Measurements from ENCODE around the gene SVIL. TPM values are rescaled to one million over a fixed set of nuclear protein-coding genes. Genes with fewer than 3 reads are reported as not detected.
"Not testable (repeated sequence)": the region's sequence is repeated elsewhere in the genome, so short reads cannot be mapped to it uniquely, and the experiment has no call there.

Gene SVIL
- total RNA-seq, 2 donors from 2014 or later, result 12.2 to 14.2 TPM

DNA sequence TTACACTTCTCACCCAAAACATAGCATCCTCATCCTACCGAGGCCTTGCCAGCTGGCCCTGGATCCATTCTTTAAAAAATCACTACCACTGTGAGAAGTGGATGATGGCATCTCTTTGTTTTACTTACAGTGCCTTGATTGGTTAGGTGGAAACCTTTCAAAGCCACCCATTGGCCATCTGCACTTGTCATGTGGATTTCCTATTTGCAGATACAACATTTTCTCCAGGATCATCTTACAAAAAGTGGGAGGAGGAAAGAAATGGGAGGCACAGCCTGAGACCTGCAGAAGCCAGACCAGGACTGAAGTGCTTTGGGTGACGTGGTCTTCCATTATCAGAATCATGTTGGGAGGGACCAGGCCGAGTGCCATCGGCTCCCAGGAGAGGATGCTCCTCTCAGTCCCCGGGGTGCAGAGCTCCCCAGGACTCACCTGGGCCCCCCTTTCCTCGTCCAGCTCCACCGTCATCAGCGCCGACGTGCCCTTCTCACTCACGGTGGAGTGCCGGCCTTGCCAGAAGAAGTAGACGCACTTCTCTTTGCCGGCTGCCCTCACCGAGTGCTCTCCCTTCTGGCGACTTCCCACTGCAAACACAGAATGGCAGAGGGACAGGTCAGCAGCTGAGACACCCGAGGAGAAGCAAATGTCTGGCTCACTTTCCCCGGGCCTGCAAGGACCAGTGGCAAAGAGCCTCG lies 161.2 kb downstream of the SVIL start:
- no peak for ATAC-seq (replicated peaks in 1 of 2)
- Mint-ChIP-seq H3K9me3 (no peaks in the 10 kb centered on the region), H3K36me3 (ENCODE audit: insufficient read depth in 2 of 2) (peaks cover 2 to 4% of the 10 kb centered on the region in 2 donors), H3K27ac (no peak overlapping the region), H3K4me1 (ENCODE audit: low read depth) (peaks cover 25% of the 10 kb centered on the region), H3K4me3 (no peak overlapping the region), H3K27me3 (ENCODE audit: low read depth) (no peaks in the 10 kb centered on the region)
- DNase-seq, result no peak

DNA sequence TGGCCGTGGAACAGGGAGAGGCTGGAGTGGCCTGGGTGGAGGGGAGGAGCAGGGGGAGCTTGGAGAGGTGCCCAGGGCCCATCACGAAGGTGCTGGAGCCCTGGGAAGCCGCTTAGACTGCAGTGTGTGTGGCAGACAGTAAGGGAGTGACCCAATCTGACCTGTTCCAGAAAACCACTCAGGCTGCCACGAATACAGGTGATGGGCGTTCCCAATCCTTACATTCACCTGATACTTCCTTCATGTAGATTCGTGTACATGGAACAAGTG lies 161.7 kb downstream of the SVIL start:
- Mint-ChIP-seq H3K27ac (no peak overlapping the region), H3K27me3 (ENCODE audit: low read depth) (no peaks in the 10 kb centered on the region), H3K36me3 (ENCODE audit: insufficient read depth in 2 of 2) (peaks cover 2 to 4% of the 10 kb centered on the region in 2 donors), H3K4me1 (ENCODE audit: low read depth) (peaks cover 25% of the 10 kb centered on the region), H3K9me3 (no peaks in the 10 kb centered on the region), H3K4me3 (no peak overlapping the region)
- no peak for ATAC-seq (replicated peaks in 1 of 2)
- no peak for DNase-seq

DNA sequence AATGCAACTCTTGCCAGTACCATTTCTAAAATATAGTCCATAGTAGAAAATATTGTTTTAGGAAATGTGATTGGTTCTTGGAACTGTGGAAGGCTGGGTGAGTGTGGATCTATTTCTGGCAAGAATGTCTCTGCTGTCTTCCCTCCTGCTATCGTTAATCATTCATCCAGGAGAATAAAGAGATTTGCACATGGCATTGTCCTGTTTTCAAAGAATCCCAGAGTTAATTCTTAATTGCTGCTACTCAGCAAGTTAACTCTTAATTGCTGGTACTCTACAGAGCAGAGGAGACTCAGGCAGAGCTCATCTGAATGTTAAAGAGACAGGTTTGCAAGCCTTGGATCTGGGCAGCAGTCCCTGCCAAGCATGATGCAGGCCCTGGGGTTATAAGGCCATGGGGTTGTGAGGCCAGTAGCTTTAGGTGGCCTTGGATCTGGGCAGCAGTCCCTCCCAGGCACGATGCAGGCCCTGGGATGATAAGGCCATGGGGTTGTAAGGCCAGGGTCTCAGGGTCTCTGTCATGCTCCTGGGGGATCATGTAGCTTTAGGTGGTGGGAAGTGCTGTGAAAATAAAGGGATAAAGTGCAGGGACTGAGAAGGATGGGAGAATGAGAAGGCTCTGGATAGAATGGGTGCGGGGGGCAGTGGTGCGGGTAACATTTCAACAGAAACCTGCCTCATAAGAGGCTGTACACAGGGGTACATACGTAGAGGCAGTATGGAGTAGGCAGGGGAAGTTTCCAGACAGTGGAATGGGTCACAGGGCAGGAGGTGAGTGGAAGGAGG lies 162.3 kb downstream of the SVIL start:
- H3K9me3 Mint-ChIP-seq, result no peaks in the 10 kb centered on the region
- ATAC-seq (replicated peaks in 1 of 2) (no peak), DNase-seq (no peak)
- no peak overlapping the region for H3K4me3 Mint-ChIP-seq
- H3K36me3 Mint-ChIP-seq (ENCODE audit: insufficient read depth in 2 of 2), result peaks cover 2 to 6% of the 10 kb centered on the region in 2 donors
- no peaks in the 10 kb centered on the region for H3K27me3 Mint-ChIP-seq (ENCODE audit: low read depth)
- H3K27ac Mint-ChIP-seq, result no peak overlapping the region
- H3K4me1 Mint-ChIP-seq (ENCODE audit: low read depth), result peaks cover 25% of the 10 kb centered on the region

DNA sequence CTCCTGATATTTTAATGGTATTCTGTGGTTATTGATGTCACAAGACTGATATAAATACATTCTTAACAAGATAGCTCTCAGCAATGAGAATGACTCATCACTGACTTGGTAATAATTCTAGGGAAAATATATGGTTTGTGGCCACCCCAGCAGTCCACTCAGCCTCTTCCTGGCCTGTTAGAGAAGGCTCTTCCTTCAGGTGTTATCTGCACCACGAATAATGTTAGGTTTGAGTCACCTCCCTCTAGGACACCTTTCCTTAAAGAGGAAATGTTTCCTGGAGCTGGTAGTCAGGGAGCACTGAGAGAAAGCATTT lies 163.3 kb downstream of the SVIL start:
- no peaks in the 10 kb centered on the region for H3K9me3 Mint-ChIP-seq
- H3K4me3 Mint-ChIP-seq, result no peak overlapping the region
- H3K27me3 Mint-ChIP-seq (ENCODE audit: low read depth), result no peaks in the 10 kb centered on the region
- ATAC-seq (replicated peaks in 1 of 2) (peak; percentile 42 to 69), DNase-seq (no peak)
- peak overlapping the region; percentile 65 for H3K27ac Mint-ChIP-seq
- peaks cover 25% of the 10 kb centered on the region for H3K4me1 Mint-ChIP-seq (ENCODE audit: low read depth)
- peaks cover 2 to 9% of the 10 kb centered on the region in 2 donors for H3K36me3 Mint-ChIP-seq (ENCODE audit: insufficient read depth in 2 of 2)

DNA sequence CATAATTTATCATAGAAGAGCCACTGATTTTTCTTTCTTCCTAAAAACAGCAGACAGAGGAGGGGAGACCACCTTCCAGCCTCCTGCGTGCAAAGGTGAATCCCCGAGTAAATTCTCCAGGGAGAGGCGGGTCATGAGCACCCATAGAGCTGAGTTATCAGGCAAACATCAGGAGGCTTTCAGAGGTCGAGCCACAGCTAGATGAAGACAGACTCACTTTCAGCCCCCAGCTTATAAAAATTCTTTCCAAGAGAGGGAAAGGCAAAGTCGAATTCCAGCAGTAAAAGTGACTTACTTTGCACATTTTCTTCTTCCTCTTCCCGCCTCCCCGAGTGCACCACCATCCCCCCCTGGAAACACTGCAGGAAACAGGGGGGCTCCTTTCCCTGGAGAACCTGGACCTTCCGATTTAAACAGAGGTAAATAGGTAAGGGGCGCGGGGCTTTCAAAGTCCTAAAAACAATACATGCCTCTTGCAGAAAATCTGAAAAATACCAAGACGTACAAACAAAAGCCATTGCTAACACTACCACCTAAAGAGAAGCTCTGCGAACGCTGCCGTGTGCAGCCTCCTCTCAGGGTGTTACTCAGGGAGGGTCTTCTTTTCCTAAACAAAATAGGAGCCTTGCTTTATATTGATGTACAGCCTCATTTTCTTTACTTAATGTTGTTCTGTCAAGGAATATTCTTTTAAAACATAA lies 163.8 kb downstream of the SVIL start:
- H3K27ac Mint-ChIP-seq, result peak overlapping the region; percentile 65
- H3K36me3 Mint-ChIP-seq (ENCODE audit: insufficient read depth in 2 of 2), result peaks cover 2 to 9% of the 10 kb centered on the region in 2 donors
- H3K4me3 Mint-ChIP-seq, result no peak overlapping the region
- no peaks in the 10 kb centered on the region for H3K27me3 Mint-ChIP-seq (ENCODE audit: low read depth)
- H3K4me1 Mint-ChIP-seq (ENCODE audit: low read depth), result peaks cover 25% of the 10 kb centered on the region
- ATAC-seq (replicated peaks in 1 of 2) (peak in 1 of 2 donors; percentile 7), DNase-seq (no peak)
- H3K9me3 Mint-ChIP-seq, result no peaks in the 10 kb centered on the region

DNA sequence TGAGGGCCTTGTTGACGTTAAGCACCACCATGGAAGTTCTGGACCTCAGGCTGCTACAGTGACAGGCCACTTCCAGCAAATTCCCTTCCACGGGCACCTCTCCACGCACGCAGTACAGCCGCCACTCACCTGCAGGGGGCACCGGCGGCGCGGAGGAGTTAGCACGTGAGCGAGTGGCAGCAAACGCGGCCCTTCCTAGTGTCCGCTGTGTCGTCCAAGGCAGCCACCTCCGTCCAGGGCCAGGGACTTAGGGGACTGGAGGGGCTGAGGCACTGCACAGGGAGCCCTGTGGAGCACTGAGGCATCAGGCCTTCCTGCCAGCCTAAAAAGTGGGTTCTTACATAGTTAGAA lies 164.4 kb downstream of the SVIL start:
- no peaks in the 10 kb centered on the region for H3K9me3 Mint-ChIP-seq
- peak; percentile 28 to 41 for DNase-seq
- H3K4me1 Mint-ChIP-seq (ENCODE audit: low read depth), result peaks cover 25% of the 10 kb centered on the region
- no peak overlapping the region for H3K27ac Mint-ChIP-seq
- ATAC-seq (replicated peaks in 1 of 2), result peak; percentile 15 to 51
- no peaks in the 10 kb centered on the region for H3K27me3 Mint-ChIP-seq (ENCODE audit: low read depth)
- peaks cover 2 to 9% of the 10 kb centered on the region in 2 donors for H3K36me3 Mint-ChIP-seq (ENCODE audit: insufficient read depth in 2 of 2)
- no peak overlapping the region for H3K4me3 Mint-ChIP-seq

DNA sequence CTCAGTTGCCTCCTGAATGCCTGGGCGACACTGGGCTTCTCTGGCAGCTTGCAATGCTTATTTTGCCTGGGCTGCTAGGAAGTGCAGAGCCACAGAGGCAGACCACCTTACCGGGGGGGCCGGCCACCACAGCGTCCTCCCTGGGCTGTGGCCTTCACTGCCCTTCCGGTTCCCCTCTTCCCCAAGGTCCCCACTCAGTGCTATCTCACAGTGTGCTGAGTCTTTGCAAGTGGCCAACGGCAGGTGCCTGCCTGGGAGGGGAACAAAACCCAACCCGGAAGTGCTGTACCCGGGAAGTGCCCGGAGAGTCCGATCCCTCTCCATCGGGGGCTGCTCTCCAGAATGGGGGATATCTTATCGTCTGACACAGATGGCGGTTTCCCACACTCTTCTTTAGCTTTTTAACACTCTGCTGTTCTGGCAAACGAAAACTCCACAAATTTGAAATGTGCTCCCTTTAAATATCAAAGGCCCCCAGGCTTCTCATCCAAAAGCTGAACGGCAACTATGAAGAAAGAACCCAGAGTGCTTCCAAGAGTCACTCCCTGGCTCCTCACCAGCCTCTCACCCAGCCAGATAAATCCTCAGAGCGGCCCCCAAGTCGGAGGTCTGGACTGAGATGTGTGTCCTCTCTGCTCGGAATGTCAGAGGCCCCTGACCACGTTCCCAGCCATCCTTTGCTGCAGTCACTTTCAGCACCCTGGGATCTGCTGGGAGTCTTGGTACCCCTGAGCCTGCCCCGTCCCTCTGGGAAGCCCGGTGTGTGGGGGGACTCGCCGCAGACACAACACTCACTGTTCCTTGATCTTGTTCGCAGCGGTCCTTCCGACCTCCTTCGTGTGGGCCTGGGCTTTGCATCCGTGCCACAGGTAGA lies 165.1 kb downstream of the SVIL start:
- Mint-ChIP-seq H3K27me3 (ENCODE audit: low read depth) (no peaks in the 10 kb centered on the region), H3K9me3 (no peaks in the 10 kb centered on the region), H3K4me3 (no peak overlapping the region), H3K27ac (no peak overlapping the region), H3K36me3 (ENCODE audit: insufficient read depth in 2 of 2) (peaks cover 6 to 9% of the 10 kb centered on the region in 2 donors), H3K4me1 (ENCODE audit: low read depth) (peaks cover 25% of the 10 kb centered on the region)
- no peak for DNase-seq
- no peak for ATAC-seq (replicated peaks in 1 of 2)

DNA sequence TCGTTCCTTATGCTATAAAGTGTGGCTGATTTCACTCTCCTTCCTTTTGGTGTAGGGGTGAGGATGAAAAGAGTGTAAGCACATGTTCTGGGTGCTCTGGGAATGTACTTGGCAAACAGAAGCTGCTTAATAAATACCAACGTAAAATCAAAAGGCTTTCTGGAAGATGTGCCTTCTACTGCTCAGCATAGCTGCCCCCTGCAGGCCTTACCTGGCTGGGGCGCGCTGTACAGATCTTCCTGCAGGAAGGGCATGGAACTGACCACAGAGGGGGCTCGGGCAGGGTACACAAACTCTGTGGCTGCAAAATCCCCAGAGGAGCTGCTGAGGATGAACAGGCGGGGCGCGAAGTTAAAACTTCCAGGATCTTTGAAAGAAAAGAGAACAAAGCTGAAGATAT lies 169.4 kb downstream of the SVIL start:
- no peak overlapping the region for H3K4me3 Mint-ChIP-seq

DNA sequence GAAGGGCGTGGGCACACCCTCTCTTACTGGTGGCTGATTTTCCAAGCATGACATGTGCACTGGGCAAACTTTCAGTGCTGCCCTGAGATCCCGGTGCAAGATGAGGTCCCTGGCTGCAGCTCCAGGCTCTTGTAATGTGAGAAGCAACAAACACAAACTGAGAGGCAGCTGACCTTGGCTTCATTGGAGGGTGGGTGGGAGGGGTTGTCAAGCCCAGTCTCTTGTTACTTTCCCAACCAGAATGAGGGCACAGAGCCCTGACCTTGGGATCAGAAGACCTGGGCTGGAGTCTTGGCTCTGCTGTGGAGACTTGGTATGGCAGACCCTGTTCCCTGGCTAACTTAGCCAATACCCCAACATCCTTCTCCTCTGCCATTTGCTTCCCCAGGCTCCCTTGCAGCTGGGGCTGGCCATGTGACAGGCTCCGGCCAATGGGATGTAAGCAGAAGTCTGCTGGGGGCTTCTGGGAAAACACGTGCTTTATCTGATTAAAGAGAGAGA lies 170.1 kb downstream of the SVIL start:
- H3K9me3 Mint-ChIP-seq; H3K27ac Mint-ChIP-seq; DNase-seq; ATAC-seq (replicated peaks in 1 of 2); H3K4me3 Mint-ChIP-seq; H3K27me3 Mint-ChIP-seq (ENCODE audit: low read depth): not testable (repeated sequence)
- peaks cover 10% of the 10 kb centered on the region for H3K4me1 Mint-ChIP-seq (ENCODE audit: low read depth)
- peaks cover 9 to 19% of the 10 kb centered on the region in 2 donors for H3K36me3 Mint-ChIP-seq (ENCODE audit: insufficient read depth in 2 of 2)

More for the DNA sequence above, 169.4 kb downstream of the SVIL start:
- Mint-ChIP-seq H3K27ac (no peak overlapping the region), H3K27me3 (ENCODE audit: low read depth) (no peaks in the 10 kb centered on the region), H3K4me1 (ENCODE audit: low read depth) (peaks cover 9% of the 10 kb centered on the region), H3K36me3 (ENCODE audit: insufficient read depth in 2 of 2) (peaks cover 10 to 21% of the 10 kb centered on the region in 2 donors), H3K9me3 (peaks cover 3 to 4% of the 10 kb centered on the region in 2 donors)
- no peak for DNase-seq
- ATAC-seq (replicated peaks in 1 of 2), result no peak

DNA sequence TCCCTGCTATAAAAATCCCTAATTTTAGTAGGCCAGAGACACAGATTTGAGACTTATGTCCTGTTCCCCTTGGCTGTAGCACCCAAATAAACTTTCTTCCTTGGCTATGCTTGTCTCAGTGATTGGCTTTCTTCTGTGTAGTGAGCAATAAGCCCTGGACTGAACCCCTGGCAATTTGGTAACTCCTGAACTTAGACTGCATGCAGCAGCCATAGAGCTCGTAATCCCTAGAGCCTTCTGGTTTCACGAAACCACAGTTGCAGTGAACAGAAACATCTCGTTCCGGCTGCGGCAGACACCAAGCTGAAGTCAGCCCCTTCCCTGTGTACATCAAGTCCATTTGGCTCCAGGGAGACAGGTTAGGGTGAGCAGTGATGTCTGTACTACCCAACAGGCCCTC lies 173.7 kb downstream of the SVIL start:
- ATAC-seq (replicated peaks in 1 of 2) (no peak), DNase-seq (no peak)
- Mint-ChIP-seq H3K4me1 (ENCODE audit: low read depth) (peaks cover 5% of the 10 kb centered on the region), H3K36me3 (ENCODE audit: insufficient read depth in 2 of 2) (peaks cover 9 to 20% of the 10 kb centered on the region in 2 donors), H3K9me3 (peaks cover 3 to 4% of the 10 kb centered on the region in 2 donors), H3K27me3 (ENCODE audit: low read depth) (no peaks in the 10 kb centered on the region), H3K4me3 (no peak overlapping the region), H3K27ac (no peak overlapping the region)

DNA sequence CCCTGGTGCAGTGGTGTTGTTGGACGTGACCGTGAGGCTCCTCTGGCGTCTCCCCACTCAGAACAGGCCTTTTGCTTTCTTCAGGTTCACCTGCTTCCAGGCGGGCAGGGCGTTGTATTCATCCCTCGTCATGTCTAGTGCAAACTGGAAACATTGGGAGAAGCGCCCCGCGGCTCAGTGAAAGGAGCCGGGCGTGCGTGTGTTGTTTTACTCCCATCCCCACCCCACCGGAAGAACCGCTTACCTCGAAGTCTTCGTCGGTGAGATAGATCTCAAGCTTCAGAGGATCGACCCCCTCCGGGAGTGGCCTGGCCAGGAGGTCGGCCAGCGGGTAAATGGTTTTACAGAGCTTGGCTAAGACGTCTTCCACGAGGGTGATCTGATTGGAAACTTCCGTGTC lies 176.6 kb downstream of the SVIL start:
- peaks cover 5 to 21% of the 10 kb centered on the region in 2 donors for H3K36me3 Mint-ChIP-seq (ENCODE audit: insufficient read depth in 2 of 2)
- not testable (repeated sequence) for H3K27me3 Mint-ChIP-seq (ENCODE audit: low read depth); H3K4me3 Mint-ChIP-seq; H3K27ac Mint-ChIP-seq; H3K4me1 Mint-ChIP-seq (ENCODE audit: low read depth); DNase-seq; H3K9me3 Mint-ChIP-seq; ATAC-seq (replicated peaks in 1 of 2)

DNA sequence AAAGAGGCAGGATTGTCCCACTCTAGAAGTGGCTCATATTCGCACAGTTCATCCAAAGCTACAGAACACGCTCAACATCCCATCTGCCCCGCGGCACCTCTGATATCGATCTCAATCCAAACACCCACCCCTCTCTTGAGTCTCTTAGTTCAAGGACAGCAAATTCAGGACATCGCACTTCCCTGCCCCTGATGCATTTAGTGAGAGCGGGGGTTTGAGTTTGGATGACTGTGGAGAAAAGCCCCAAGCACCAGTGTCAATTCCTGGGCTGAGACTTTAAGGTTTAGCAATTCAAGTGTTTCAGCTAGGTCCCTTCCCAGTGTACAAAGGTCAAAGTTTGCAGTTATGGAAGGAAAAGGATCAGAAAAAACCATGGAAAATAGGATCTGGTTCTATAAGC lies 179.7 kb downstream of the SVIL start:
- Mint-ChIP-seq H3K9me3 (no peaks in the 10 kb centered on the region), H3K4me1 (ENCODE audit: low read depth) (peaks cover 5% of the 10 kb centered on the region), H3K36me3 (ENCODE audit: insufficient read depth in 2 of 2) (peaks cover 0 to 9% of the 10 kb centered on the region in 2 donors), H3K27ac (no peak overlapping the region), H3K27me3 (ENCODE audit: low read depth) (no peaks in the 10 kb centered on the region), H3K4me3 (no peak overlapping the region)
- ATAC-seq (replicated peaks in 1 of 2) (no peak), DNase-seq (no peak)

Data from activated T-cell treated with anti-CD3 and anti-CD28 coated beads, Interleukin-2, amount 50 U/mL, for 72 hours (primary cell).